Measurements from ENCODE around the gene TUBB8B.
"Not testable (repeated sequence)": the region's sequence is repeated elsewhere in the genome, so short reads cannot be mapped to it uniquely, and the experiment has no call there.

The TUBB8B gene

GRCh38 chr18:73181-73777 lies 23.9 kb upstream of the TUBB8B start:
- not testable (repeated sequence) for H3K27ac Mint-ChIP-seq, DNase-seq, H3K9me3 Mint-ChIP-seq, H3K36me3 Mint-ChIP-seq, H3K27me3 Mint-ChIP-seq, H3K4me3 Mint-ChIP-seq, H3K4me1 Mint-ChIP-seq
- peak in 1 of 2 donors; percentile 27 for ATAC-seq (replicated peaks)

- not testable (repeated sequence) for H3K4me1 Mint-ChIP-seq; ATAC-seq (replicated peaks); H3K9me3 Mint-ChIP-seq; H3K36me3 Mint-ChIP-seq; DNase-seq; H3K4me3 Mint-ChIP-seq; H3K27ac Mint-ChIP-seq
- peaks cover 18 to 34% of the 10 kb centered on the region in 2 donors for H3K27me3 Mint-ChIP-seq
Measured at GRCh38 chr18:67701-68100, 18.3 kb upstream of the TUBB8B start.

GRCh38 chr18:64279-64678 lies 14.9 kb upstream of the TUBB8B start:
- ATAC-seq (replicated peaks); DNase-seq; H3K27ac Mint-ChIP-seq; H3K4me1 Mint-ChIP-seq; H3K36me3 Mint-ChIP-seq; H3K4me3 Mint-ChIP-seq; H3K9me3 Mint-ChIP-seq: not testable (repeated sequence)
- H3K27me3 Mint-ChIP-seq: peaks cover 18 to 55% of the 10 kb centered on the region in 2 donors

GRCh38 chr18:63656-64055 lies 14.2 kb upstream of the TUBB8B start:
- not testable (repeated sequence) for DNase-seq; H3K4me3 Mint-ChIP-seq; H3K36me3 Mint-ChIP-seq; H3K9me3 Mint-ChIP-seq; ATAC-seq (replicated peaks); H3K27ac Mint-ChIP-seq; H3K4me1 Mint-ChIP-seq
- peaks cover 17 to 52% of the 10 kb centered on the region in 2 donors for H3K27me3 Mint-ChIP-seq

- not testable (repeated sequence) for H3K4me1 Mint-ChIP-seq; DNase-seq; H3K4me3 Mint-ChIP-seq; H3K27me3 Mint-ChIP-seq; H3K36me3 Mint-ChIP-seq; H3K9me3 Mint-ChIP-seq; ATAC-seq (replicated peaks); H3K27ac Mint-ChIP-seq
Measured at GRCh38 chr18:54388-54787, 5.0 kb upstream of the TUBB8B start.

- DNase-seq; H3K9me3 Mint-ChIP-seq; H3K4me3 Mint-ChIP-seq; ATAC-seq (replicated peaks); H3K4me1 Mint-ChIP-seq; H3K36me3 Mint-ChIP-seq; H3K27me3 Mint-ChIP-seq; H3K27ac Mint-ChIP-seq: not testable (repeated sequence)
Measured at GRCh38 chr18:48696-49095, 719 bp downstream of the TUBB8B start.

- H3K36me3 Mint-ChIP-seq; H3K9me3 Mint-ChIP-seq; H3K4me3 Mint-ChIP-seq; H3K27me3 Mint-ChIP-seq; H3K4me1 Mint-ChIP-seq; H3K27ac Mint-ChIP-seq; DNase-seq; ATAC-seq (replicated peaks): not testable (repeated sequence)
Measured at GRCh38 chr18:13177-13576, 36.2 kb downstream of the TUBB8B start.

- not testable (repeated sequence) for H3K4me3 Mint-ChIP-seq; H3K27ac Mint-ChIP-seq; H3K36me3 Mint-ChIP-seq; H3K27me3 Mint-ChIP-seq; DNase-seq; ATAC-seq (replicated peaks); H3K4me1 Mint-ChIP-seq; H3K9me3 Mint-ChIP-seq
Measured at GRCh38 chr18:12773-13172, 36.6 kb downstream of the TUBB8B start.

GRCh38 chr18:11383-12274 lies 37.8 kb downstream of the TUBB8B start:
- H3K27ac Mint-ChIP-seq; H3K4me3 Mint-ChIP-seq; H3K9me3 Mint-ChIP-seq; H3K36me3 Mint-ChIP-seq; H3K27me3 Mint-ChIP-seq; H3K4me1 Mint-ChIP-seq; DNase-seq; ATAC-seq (replicated peaks): not testable (repeated sequence)

- H3K27me3 Mint-ChIP-seq; H3K36me3 Mint-ChIP-seq; DNase-seq; H3K4me3 Mint-ChIP-seq; H3K9me3 Mint-ChIP-seq; H3K4me1 Mint-ChIP-seq; ATAC-seq (replicated peaks); H3K27ac Mint-ChIP-seq: not testable (repeated sequence)
Measured at GRCh38 chr18:10624-11184, 38.7 kb downstream of the TUBB8B start.

GRCh38 chr18:9937-10336 lies 39.5 kb downstream of the TUBB8B start:
- not testable (repeated sequence) for H3K4me3 Mint-ChIP-seq; H3K36me3 Mint-ChIP-seq; DNase-seq; H3K27me3 Mint-ChIP-seq; ATAC-seq (replicated peaks); H3K4me1 Mint-ChIP-seq; H3K27ac Mint-ChIP-seq; H3K9me3 Mint-ChIP-seq
